H1 (cell line): ENCODE results near the gene SSTR3. TPM values are rescaled to one million over a fixed set of nuclear protein-coding genes. Genes with fewer than 3 reads are reported as not detected.

ENCODE experiments used
- FOSL1 ChIP-seq: IDR thresholded peaks from 2 replicates; pipeline ENCODE4 v1.6.1; 2011; ENCODE audit warnings: mild to moderate bottlenecking, low read depth, low read length, moderate library complexity; ENCODE audit not compliant: insufficient read depth
- SP4 ChIP-seq: IDR thresholded peaks from 2 replicates; pipeline ENCODE4 v1.6.1; 2012; ENCODE audit warnings: low read length, inconsistent platforms
- SUZ12 ChIP-seq: fragments of 200-600 bp; sonication (generic); IDR thresholded peaks from 2 replicates; pipeline ENCODE4 v1.6.1; 2012; ENCODE audit warnings: mild to moderate bottlenecking, inconsistent platforms, low read length, moderate library complexity, mixed read lengths
- polyA plus RNA-seq, 7 experiments: library from polyadenylated mRNA; depleted of rRNA in 3 of 7; stranded (reverse) in 5 of 7; unstranded in 2 of 7; fragments of >200 nt in 5 of 7; fragments of 200-250 nt in 2 of 7; gene quantifications; 1 replicate in 5 of 7; 2 replicates in 1 of 7; 4 replicates in 1 of 7; pipeline versions ENCODE4 v1.2.1 to v1.2.3, GENCODE V29; 2011 to 2013; ENCODE audit warnings: missing spikeins in 2 of 7, mixed read lengths in 2 of 7
- total RNA-seq: library from RNA; stranded (reverse); fragmentation: NEBNext Ultra II Directional; extraction: Animal tissue kit (Norgen Biotek cat#: 25700); gene quantifications from 2 replicates; pipeline ENCODE4 v1.2.1, GENCODE V29; 2021
- TF ChIP-seq, protein P1 (sequence below): fragments of 300-600 bp; sonication (generic); IDR thresholded peaks from 2 replicates; pipeline ENCODE4 v1.7.1; 2012; ENCODE audit warnings: low read length, moderate library complexity, mild to moderate bottlenecking, inconsistent platforms; ENCODE audit not compliant: insufficient replicate concordance

Gene SSTR3
- total and polyA plus RNA-seq, 2 of the 8 experiments (the other 6 are each of a cell fraction or from before 2014, with no cell fraction given): 0.22 to 0.77 TPM

DNA sequence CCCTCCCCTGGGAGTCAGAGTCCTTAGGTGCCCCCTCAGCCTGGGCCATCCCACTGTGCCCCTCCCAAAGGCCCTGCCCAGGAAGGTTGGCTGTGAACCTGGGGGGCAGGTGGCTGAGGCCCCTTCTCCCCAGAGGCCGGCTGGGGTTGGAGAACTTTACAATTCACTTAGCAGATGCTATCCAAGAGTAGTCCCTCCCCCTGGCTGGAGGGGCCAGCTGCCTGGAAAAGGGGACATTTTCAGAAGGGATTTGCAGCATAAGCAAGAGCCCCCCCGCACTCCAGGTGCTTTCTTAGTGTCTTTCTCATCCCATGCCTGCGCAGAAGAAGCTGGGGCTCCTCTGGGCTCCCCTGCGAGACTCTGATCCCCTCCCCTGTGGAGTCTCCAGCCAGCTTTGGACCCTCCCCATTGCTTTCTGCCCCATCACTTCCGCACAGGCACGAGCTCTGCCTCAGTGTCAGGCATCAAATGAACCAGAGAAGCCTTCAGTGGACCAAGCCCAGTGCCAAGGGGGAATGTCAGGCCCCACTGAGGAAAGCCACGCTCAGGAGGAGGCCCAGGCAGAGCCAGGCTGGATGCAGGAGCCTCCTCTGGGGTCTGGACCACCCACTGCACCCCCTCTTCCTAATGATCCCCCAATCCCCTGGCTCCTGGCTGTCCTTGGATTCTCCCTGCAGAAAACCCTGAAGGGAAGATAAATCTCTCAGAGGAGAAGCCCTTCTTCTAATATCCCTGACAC is 3.7 kb downstream of the SSTR3 start (continued):
- TF ChIP-seq, protein P1, sequence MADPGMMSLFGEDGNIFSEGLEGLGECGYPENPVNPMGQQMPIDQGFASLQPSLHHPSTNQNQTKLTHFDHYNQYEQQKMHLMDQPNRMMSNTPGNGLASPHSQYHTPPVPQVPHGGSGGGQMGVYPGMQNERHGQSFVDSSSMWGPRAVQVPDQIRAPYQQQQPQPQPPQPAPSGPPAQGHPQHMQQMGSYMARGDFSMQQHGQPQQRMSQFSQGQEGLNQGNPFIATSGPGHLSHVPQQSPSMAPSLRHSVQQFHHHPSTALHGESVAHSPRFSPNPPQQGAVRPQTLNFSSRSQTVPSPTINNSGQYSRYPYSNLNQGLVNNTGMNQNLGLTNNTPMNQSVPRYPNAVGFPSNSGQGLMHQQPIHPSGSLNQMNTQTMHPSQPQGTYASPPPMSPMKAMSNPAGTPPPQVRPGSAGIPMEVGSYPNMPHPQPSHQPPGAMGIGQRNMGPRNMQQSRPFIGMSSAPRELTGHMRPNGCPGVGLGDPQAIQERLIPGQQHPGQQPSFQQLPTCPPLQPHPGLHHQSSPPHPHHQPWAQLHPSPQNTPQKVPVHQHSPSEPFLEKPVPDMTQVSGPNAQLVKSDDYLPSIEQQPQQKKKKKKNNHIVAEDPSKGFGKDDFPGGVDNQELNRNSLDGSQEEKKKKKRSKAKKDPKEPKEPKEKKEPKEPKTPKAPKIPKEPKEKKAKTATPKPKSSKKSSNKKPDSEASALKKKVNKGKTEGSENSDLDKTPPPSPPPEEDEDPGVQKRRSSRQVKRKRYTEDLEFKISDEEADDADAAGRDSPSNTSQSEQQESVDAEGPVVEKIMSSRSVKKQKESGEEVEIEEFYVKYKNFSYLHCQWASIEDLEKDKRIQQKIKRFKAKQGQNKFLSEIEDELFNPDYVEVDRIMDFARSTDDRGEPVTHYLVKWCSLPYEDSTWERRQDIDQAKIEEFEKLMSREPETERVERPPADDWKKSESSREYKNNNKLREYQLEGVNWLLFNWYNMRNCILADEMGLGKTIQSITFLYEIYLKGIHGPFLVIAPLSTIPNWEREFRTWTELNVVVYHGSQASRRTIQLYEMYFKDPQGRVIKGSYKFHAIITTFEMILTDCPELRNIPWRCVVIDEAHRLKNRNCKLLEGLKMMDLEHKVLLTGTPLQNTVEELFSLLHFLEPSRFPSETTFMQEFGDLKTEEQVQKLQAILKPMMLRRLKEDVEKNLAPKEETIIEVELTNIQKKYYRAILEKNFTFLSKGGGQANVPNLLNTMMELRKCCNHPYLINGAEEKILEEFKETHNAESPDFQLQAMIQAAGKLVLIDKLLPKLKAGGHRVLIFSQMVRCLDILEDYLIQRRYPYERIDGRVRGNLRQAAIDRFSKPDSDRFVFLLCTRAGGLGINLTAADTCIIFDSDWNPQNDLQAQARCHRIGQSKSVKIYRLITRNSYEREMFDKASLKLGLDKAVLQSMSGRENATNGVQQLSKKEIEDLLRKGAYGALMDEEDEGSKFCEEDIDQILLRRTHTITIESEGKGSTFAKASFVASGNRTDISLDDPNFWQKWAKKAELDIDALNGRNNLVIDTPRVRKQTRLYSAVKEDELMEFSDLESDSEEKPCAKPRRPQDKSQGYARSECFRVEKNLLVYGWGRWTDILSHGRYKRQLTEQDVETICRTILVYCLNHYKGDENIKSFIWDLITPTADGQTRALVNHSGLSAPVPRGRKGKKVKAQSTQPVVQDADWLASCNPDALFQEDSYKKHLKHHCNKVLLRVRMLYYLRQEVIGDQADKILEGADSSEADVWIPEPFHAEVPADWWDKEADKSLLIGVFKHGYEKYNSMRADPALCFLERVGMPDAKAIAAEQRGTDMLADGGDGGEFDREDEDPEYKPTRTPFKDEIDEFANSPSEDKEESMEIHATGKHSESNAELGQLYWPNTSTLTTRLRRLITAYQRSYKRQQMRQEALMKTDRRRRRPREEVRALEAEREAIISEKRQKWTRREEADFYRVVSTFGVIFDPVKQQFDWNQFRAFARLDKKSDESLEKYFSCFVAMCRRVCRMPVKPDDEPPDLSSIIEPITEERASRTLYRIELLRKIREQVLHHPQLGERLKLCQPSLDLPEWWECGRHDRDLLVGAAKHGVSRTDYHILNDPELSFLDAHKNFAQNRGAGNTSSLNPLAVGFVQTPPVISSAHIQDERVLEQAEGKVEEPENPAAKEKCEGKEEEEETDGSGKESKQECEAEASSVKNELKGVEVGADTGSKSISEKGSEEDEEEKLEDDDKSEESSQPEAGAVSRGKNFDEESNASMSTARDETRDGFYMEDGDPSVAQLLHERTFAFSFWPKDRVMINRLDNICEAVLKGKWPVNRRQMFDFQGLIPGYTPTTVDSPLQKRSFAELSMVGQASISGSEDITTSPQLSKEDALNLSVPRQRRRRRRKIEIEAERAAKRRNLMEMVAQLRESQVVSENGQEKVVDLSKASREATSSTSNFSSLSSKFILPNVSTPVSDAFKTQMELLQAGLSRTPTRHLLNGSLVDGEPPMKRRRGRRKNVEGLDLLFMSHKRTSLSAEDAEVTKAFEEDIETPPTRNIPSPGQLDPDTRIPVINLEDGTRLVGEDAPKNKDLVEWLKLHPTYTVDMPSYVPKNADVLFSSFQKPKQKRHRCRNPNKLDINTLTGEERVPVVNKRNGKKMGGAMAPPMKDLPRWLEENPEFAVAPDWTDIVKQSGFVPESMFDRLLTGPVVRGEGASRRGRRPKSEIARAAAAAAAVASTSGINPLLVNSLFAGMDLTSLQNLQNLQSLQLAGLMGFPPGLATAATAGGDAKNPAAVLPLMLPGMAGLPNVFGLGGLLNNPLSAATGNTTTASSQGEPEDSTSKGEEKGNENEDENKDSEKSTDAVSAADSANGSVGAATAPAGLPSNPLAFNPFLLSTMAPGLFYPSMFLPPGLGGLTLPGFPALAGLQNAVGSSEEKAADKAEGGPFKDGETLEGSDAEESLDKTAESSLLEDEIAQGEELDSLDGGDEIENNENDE: no peak
- no peak for TF ChIP-seq SUZ12
- TF ChIP-seq FOSL1: no peak
- TF ChIP-seq SP4: no peak
